Body of pancreas (tissue), 4 donors: ENCODE measurements around the gene SLC35E3.
A peak's percentile ranks its signal among the peaks of the same experiment; 100 is the strongest.

Experiments used
- POLR2A ChIP-seq, 3 donors: fragments of 450-650 bp; IDR thresholded peaks; one replicate each; pipeline ENCODE4 v1.6.1; 2016; ENCODE audit warnings: antibody characterized with exemption in 3 of 3, mild to moderate bottlenecking in 2 of 3
- TF ChIP-seq, protein P1 (sequence below), 7 experiments: fragments of 450-650 bp in 4 of 7; fragments of 200-600 bp in 3 of 7; sonication (generic) in 3 of 7; IDR thresholded peaks; one replicate each; pipeline ENCODE4 v1.5.1; 2016 to 2019; ENCODE audit warnings: antibody characterized with exemption in 7 of 7

DNA sequence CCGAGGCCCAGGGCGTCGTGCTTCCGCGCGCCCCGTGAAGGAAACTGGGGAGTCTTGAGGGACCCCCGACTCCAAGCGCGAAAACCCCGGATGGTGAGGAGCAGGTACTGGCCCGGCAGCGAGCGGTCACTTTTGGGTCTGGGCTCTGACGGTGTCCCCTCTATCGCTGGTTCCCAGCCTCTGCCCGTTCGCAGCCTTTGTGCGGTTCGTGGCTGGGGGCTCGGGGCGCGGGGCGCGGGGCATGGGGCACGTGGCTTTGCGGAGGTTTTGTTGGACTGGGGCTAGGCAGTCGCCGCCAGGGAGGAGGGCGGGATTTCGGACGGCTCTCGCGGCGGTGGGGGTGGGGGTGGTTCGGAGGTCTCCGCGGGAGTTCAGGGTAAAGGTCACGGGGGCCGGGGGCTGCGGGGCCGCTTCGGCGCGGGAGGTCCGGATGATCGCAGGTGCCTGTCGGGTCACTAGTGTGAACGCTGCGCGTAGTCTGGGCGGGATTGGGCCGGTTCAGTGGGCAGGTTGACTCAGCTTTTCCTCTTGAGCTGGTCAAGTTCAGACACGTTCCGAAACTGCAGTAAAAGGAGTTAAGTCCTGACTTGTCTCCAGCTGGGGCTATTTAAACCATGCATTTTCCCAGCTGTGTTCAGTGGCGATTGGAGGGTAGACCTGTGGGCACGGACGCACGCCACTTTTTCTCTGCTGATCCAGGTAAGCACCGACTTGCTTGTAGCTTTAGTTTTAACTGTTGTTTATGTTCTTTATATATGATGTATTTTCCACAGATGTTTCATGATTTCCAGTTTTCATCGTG lies 62.6 kb downstream of the SLC35E3 start:
- TF ChIP-seq, protein P1, sequence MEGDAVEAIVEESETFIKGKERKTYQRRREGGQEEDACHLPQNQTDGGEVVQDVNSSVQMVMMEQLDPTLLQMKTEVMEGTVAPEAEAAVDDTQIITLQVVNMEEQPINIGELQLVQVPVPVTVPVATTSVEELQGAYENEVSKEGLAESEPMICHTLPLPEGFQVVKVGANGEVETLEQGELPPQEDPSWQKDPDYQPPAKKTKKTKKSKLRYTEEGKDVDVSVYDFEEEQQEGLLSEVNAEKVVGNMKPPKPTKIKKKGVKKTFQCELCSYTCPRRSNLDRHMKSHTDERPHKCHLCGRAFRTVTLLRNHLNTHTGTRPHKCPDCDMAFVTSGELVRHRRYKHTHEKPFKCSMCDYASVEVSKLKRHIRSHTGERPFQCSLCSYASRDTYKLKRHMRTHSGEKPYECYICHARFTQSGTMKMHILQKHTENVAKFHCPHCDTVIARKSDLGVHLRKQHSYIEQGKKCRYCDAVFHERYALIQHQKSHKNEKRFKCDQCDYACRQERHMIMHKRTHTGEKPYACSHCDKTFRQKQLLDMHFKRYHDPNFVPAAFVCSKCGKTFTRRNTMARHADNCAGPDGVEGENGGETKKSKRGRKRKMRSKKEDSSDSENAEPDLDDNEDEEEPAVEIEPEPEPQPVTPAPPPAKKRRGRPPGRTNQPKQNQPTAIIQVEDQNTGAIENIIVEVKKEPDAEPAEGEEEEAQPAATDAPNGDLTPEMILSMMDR (IDR thresholded peaks at IDR 0.05), result peak in 3 of 7 experiments; percentile 3 to 42 (median 7)
- peak; percentile 28 to 77 (median 72) for TF ChIP-seq POLR2A (IDR thresholded peaks at IDR 0.05)
